GM12873 (cell line): ENCODE results near the gene PARVA.

Experiments
- TF ChIP-seq, protein P1 (sequence below): IDR thresholded peaks from 2 replicates; pipeline ENCODE4 v1.5.1; 2012; ENCODE audit warnings: low read depth, mild to moderate bottlenecking, moderate library complexity, low read length, control low read depth; ENCODE audit not compliant: insufficient read depth; ENCODE audit errors: missing control alignments

PARVA gene

DNA sequence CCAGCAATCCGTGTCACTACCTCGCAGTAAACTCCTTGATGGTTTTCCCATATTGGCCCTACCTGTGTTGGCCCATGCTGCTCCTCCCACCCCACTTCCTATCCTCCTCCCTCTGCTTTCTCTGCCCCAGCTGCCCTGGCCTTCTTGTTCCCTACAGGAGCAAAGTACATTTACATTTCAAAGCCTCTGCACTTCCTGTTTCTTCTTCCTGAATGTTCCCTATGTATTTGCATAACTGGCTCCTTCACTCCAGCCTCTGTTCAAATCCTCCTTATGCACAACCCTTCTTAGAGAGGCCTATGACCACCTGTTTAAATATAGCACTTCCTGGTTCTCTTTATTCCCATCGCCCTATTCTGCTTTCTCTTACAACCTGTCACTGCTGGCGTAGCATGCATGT lies 62.2 kb downstream of the PARVA start:
- TF ChIP-seq, protein P1, sequence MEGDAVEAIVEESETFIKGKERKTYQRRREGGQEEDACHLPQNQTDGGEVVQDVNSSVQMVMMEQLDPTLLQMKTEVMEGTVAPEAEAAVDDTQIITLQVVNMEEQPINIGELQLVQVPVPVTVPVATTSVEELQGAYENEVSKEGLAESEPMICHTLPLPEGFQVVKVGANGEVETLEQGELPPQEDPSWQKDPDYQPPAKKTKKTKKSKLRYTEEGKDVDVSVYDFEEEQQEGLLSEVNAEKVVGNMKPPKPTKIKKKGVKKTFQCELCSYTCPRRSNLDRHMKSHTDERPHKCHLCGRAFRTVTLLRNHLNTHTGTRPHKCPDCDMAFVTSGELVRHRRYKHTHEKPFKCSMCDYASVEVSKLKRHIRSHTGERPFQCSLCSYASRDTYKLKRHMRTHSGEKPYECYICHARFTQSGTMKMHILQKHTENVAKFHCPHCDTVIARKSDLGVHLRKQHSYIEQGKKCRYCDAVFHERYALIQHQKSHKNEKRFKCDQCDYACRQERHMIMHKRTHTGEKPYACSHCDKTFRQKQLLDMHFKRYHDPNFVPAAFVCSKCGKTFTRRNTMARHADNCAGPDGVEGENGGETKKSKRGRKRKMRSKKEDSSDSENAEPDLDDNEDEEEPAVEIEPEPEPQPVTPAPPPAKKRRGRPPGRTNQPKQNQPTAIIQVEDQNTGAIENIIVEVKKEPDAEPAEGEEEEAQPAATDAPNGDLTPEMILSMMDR = no peak

DNA sequence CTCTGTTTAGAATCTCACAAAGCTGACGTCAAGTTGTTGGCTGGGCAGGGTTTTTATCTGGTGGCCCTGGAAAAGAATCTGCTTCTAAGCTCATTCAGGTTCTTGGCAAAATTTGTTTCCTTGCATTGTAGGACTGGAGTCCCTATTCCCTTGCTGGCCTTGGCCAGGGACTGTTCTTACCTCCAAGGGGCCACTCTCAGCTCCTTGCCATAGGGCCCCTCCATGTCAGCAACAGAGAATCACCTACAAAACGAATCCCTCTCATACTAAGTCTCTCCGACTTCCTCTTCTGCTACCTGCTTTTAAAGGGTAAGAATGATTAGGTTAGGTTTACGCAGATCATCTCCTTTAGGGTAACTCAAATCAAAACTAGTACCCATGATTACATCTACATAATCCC lies 63.2 kb downstream of the PARVA start:
- TF ChIP-seq, protein P1 = no peak

DNA sequence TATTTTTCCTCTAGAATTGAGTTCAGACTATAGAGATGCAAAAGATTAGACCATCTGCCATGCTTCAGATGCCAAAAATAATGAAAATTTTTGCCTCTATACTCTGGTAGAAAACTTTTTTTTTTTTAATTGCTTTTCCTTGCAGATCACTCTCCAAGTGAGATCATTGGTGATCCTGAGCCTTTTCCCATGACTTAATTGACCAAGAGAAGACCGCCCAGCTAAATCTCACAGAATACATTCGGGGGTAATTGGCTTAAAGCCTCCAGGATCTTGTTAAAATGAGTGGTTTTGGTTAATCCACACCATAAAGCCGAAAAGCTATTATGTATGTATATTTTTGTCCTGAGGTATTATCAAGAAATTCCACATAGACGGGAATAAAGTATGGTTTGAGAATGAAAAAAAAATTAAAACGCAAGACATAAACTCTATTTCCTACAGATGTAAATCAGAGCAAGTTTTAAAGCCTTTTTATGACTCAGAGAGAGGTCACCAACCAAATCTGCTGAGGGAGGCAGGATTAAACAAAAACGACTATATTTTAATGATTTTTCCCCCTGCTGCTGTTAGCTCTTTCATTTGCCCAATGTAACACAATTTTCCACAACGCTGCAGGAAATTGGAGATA lies 64.0 kb downstream of the PARVA start:
- TF ChIP-seq, protein P1 = no peak

DNA sequence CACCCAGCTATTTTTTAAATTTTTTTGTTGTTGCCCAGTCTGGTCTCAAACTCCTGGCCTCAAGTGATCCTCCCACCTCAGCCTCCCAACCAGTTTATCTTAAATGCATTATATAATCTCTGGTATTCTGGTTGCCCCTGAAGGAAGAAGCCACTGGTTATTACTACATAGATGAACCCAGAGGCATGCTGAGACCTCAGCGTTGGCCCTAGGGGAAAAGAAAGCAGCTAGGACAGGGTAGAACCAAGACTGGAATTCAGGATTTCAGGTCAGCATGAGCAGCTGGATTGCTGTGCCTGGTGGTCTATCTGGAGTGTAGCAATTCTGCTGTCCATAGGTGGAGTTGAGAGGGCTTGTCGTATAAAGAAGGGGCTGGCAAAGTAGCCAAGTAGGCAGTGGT lies 67.2 kb downstream of the PARVA start:
- TF ChIP-seq, protein P1 = no peak

DNA sequence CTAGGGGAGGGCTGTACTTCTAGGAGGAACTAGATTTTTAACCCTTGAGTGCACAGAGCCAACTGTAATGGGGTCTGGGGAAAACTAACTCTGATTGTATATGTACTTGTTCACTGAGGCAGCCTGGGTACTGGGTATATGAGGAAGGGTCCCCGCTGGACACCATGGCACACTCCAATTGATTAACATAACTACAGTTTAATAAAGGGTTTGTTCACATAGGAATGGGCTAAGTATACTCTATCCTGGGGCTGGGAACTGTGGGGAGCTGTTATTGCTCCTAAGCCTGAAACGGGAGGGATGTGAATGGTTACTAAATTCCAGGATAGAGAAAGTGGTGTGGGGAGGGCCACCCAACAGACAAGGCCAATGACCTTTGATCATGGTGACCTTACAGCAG lies 67.6 kb downstream of the PARVA start:
- TF ChIP-seq, protein P1 = no peak

DNA sequence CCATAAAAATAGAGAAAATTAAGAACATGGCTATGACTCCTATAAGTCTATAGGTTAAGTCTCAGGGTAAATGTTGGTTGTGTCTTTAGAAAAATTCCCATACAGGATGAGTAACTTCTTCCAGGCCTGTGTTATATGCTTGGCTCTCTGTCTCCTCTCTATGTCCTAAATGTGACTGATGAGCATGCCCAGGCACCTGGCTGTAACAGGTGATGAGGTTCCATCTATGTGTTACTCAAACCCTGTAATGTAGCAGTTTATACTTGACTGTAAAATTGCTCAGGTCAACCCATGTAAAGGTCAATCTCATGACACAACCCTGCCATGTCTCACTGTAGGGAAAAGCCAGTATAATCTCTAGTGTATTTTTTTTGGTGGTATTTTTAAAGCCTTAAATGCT lies 69.5 kb downstream of the PARVA start:
- TF ChIP-seq, protein P1 = no peak

DNA sequence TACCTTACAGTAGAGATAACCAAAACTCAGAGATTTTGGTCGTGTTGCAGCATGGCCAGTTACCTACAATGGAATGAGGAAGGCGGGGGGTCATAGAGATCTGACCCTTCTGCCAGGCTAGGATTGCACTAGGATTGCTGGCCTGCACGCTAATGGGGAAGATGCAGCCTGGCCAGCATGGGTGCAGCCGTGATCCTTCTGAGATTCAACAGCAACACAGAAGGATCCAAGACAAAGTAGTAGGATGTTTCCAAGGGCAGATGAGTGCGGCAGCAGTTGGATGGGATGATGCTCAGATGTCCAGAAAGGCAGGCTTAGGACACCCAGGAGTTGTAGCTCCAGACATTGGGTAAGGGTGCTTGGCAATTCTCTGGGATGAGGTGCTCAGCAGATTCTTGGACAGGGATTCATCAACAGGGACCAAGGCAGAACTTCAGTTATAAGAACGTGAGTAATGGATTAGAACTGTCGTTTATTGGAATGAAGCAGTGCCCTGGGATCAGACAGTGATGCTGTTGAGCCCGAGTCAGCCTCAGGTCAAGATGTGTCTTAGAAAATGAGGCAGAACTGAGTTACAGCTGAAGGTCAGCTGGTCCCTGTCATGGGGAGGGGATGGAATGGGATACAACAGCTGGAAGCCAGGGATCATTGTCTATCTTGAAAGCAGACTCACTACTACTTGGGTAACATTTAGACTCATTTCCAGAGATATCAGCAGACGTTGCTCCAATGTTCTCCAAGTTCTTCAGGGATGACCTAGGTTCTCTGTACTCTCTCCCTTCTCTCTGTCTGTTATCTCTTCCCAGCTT lies 71.0 kb downstream of the PARVA start:
- TF ChIP-seq, protein P1 = no peak
